Stimulated activated CD4-positive, alpha-beta T cell treated with anti-CD3 and anti-CD28 coated beads, Interleukin-15, amount 100 ng/mL, for 24 hours (primary cell): ENCODE results near the gene TTC1.
"Not testable (repeated sequence)": the region's sequence is repeated elsewhere in the genome, so short reads cannot be mapped to it uniquely, and the experiment has no call there.

Experiments used
- DNase-seq: peaks from one replicate; pipeline ENCODE4 v3.0.0-alpha.2; 2020

The TTC1 gene

GRCh38 chr5:160008877-160009590 is at the start of gene TTC1:
TTC1 (plus strand) TSS chr5:160009139; CDS start chr5:160010529, 1,390 bp downstream.
- DNase-seq, result peak; percentile 94

DNA sequence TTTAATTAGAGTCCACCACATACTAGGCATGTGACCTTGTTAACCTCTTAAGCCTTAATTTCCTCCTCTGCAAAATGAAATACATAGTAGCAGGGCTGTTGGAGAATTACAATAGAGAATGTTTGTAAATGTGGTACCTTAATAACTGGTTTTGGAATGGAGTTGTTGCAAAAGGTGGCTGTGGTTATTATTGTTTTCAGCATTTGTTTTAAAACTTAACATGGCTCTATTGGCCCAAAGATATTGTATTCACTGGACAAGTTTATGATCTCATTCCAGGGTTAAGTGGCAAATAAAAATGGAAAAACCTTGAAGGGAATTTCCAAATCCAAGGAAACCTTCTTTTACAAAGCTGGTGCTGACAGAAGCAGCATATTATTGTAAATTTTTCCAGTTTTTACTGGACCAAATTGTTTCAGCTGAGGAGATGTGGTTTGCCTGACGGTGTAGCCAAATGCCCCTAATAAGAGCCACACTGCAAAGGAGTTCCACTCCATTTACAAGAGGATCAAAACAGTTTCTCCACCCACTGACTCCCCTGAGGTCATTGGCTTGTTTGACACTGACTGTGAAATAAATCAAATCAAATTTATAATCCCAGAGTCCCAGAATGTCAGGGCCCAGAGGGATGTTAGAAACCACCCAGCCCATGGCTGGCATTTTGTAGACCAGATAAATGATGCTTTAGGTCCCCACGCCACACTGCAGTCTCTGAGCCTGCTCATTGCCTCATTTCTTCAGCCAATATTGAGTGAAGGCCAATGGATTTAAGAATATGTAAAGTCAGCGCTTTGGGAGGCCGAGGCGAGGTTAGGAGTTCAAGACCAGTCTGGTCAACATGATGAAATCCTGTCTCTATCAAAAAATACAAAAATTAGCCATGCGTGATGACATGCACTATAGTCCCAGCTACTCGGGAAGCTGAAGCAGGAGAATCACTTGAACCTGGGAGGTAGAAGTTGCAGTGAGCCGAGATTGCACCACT is 47.5 kb upstream of the TTC1 start:
- DNase-seq, result no peak

DNA sequence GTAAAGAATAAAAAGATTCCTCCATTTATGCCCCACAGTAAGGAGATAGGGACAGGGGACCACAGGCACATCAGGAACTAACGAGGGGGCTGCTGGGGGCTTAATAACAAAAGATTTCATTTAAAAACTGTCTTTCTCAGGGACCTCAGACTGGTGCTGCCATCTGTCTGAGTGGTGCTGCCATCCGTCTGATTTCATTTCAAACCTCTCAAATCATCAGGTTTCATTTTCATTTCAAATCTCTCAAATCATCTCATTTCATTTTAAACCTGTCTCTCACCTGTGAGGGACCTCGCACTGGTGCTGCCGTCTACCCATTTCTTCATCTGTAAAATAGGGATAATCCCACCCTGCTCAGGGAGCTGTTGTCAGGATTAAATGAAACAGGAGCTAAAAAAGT is 46.7 kb upstream of the TTC1 start:
- no peak for DNase-seq

- DNase-seq, result no peak
These were observed 45.0 kb upstream of the TTC1 start for GRCh38 chr5:159963935-159964334.

- peak; percentile 43 for DNase-seq
These were observed 43.7 kb upstream of the TTC1 start for GRCh38 chr5:159965031-159965837.

- not testable (repeated sequence) for DNase-seq
These were observed 43.2 kb upstream of the TTC1 start for GRCh38 chr5:159965838-159966128.

- DNase-seq, result no peak
These were observed 39.0 kb upstream of the TTC1 start for GRCh38 chr5:159969966-159970365.

GRCh38 chr5:159971038-159971437 is 37.9 kb upstream of the TTC1 start:
- no peak for DNase-seq

DNA sequence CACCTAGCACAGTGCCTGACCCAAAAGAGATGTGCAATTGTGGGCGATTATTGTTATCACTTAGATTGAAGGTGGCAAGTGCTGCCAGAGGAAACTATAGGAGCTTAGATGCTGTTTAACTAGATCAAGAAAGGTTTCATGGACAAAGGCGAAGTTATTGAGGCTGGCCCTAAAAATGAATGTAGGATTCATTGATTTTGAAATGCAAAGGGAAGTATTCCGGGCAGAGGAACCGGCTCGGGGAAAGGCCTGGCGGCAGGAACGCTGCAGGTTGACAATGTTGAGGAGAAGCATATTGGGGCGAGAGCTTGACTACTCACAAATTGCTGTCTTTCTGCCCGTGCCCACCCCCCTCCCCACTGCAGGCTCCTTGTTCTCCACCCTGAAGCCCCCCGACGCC is 37.4 kb upstream of the TTC1 start:
- DNase-seq, result no peak

- peak; percentile 27 for DNase-seq
These were observed 36.9 kb upstream of the TTC1 start for GRCh38 chr5:159971931-159972461.

GRCh38 chr5:159972538-159973362 is 36.2 kb upstream of the TTC1 start:
- peak; percentile 5 for DNase-seq

GRCh38 chr5:159975462-159976019 is 33.4 kb upstream of the TTC1 start:
- no peak for DNase-seq

- no peak for DNase-seq
These were observed 32.0 kb upstream of the TTC1 start for GRCh38 chr5:159976921-159977320.

GRCh38 chr5:159978358-159978757 is 30.6 kb upstream of the TTC1 start:
- no peak for DNase-seq

- no peak for DNase-seq
These were observed 26.3 kb upstream of the TTC1 start for GRCh38 chr5:159982421-159983173.

- DNase-seq, result peak; percentile 84
These were observed 21.8 kb upstream of the TTC1 start for GRCh38 chr5:159987031-159987674.

DNA sequence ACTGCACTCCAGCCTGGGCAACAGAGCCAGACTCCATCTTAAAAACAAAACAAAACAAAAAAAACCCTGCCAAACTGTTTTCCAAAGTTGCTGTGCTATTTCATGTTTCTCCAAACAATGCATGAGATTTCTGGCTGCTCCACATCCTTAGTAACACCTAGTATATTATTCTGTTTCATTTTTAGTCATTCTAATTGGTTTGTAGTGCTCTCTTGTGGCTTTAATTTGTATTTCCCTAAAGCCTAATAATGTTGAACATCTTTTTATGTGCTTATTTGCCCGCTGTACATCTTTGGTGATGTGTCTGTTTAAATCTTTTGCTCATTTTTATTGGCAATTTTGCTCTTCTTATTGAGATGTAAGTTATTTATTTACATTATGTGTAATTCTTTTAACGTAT is 18.4 kb upstream of the TTC1 start:
- DNase-seq, result no peak

- DNase-seq, result no peak
These were observed 16.4 kb upstream of the TTC1 start for GRCh38 chr5:159992566-159992965.

DNA sequence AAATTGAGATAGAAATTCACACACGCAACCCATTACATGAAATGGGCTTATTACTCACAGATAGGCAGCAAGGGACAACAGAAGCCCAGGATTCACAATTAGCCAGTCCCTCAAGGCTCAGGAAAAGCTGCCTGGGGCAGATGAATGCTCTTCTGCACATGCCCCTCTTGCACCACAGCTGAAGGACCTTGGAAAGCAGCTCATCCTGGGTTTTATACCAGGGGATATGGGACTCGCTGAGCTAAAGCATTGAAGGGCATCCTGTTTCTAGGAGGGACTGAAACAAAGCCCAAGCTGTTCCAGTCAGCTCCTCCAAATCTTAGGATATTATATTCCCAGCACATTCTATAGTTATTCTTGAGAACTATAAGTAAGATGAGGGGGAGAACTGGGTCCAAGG is 15.7 kb upstream of the TTC1 start:
- no peak for DNase-seq

- DNase-seq, result no peak
These were observed 13.0 kb upstream of the TTC1 start for GRCh38 chr5:159995907-159996306.
